Nephron progenitor cell (in vitro differentiated cells): ENCODE data around the gene DPP3.

Experiments
- DNase-seq: peaks from one replicate; pipeline ENCODE4 v3.0.0; 2021
- H3K27ac Mint-ChIP-seq: 2 replicates; pipeline ENCODE4 v1.8.0; 2021; ENCODE audit warnings: mild to moderate bottlenecking, moderate library complexity, mixed read lengths
- H3K27me3 Mint-ChIP-seq: 2 replicates; pipeline ENCODE4 v1.8.0; 2021; ENCODE audit warnings: mild to moderate bottlenecking, low read depth, mixed read lengths; ENCODE audit not compliant: poor library complexity
- H3K36me3 Mint-ChIP-seq: 2 replicates; pipeline ENCODE4 v1.8.0; 2021; ENCODE audit warnings: low read depth, mixed read lengths
- H3K4me1 Mint-ChIP-seq: 2 replicates; pipeline ENCODE4 v1.8.0; 2021; ENCODE audit warnings: mixed read lengths
- H3K4me3 Mint-ChIP-seq: 2 replicates; pipeline ENCODE4 v1.8.0; 2021; ENCODE audit warnings: mild to moderate bottlenecking, moderate library complexity, mixed read lengths
- H3K9me3 Mint-ChIP-seq: 2 replicates; pipeline ENCODE4 v1.8.0; 2021; ENCODE audit warnings: mild to moderate bottlenecking, moderate library complexity, mixed read lengths
- CTCF ChIP-seq: fragments of 200-600 bp; sonication (generic); IDR thresholded peaks from 2 replicates; pipeline ENCODE4 v1.5.0; 2021; ENCODE audit warnings: antibody characterized with exemption

Gene DPP3

DNA sequence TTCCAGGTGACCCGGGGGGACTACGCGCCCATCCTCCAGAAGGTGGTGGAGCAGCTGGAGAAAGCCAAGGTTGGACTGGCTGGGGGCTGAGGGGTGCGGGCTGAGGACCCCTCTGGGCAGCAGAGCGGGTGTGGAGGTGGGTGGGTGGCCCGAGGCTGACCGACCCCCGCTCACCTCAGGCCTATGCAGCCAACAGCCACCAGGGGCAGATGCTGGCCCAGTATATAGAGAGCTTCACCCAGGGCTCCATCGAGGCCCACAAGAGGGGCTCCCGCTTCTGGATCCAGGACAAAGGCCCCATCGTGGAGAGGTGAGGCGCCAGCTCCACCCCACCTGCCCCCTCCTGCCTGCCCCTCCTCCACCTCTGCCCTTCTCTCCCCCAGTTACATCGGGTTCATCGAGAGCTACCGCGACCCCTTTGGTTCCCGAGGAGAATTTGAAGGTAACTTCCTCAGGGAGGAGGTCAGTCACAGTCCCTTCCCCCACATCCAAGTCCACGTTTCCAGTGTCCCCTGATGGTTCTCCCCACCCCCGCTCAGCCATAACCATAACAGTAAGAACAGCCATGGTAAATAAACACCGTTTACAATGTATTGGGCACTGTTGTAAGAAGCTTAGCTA, 11.2 kb downstream of the DPP3 start:
- H3K27ac Mint-ChIP-seq, result no peak overlapping the region
- H3K4me3 Mint-ChIP-seq, result no peak overlapping the region
- H3K36me3 Mint-ChIP-seq, result peaks cover 15% of the 10 kb centered on the region
- DNase-seq, result peak; percentile 47
- H3K9me3 Mint-ChIP-seq, result no peaks in the 10 kb centered on the region
- peak; percentile 48 for TF ChIP-seq CTCF
- no peaks in the 10 kb centered on the region for H3K27me3 Mint-ChIP-seq
- peaks cover 4% of the 10 kb centered on the region for H3K4me1 Mint-ChIP-seq

DNA sequence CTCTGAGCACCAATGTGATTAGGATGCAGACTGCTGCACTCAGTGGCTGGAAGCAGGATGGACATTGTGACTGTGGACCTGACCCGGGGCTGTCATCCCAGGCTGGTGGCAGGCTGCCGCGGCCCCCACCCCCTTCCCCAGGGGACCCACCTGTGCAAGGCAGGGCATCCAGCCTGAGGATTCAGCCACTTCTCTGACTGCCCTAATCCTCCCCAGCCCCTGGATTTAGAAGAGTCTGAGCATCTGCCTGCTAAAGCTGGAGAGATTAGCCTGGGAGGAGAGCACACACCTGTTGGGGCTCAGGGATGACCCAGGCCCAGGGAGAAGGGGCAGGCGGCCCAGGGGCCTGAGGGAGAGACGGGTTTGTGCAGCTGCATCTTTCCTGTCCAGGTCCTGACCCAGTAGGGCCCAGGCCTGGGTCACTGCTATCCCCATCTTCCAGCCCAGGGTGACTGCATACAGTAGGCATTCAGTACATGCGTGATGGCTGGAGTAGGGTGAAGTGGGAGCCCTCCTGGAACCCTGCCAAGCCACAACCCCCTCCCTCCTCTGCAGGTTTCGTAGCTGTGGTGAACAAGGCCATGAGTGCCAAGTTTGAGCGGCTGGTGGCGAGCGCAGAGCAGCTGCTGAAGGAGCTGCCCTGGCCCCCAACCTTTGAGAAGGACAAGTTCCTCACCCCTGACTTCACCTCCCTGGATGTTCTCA, 12.1 kb downstream of the DPP3 start:
- Mint-ChIP-seq H3K4me3 (no peak overlapping the region), H3K9me3 (no peaks in the 10 kb centered on the region), H3K4me1 (peaks cover 4% of the 10 kb centered on the region), H3K36me3 (peaks cover 20% of the 10 kb centered on the region), H3K27ac (no peak overlapping the region), H3K27me3 (no peaks in the 10 kb centered on the region)
- DNase-seq, result no peak
- no peak for TF ChIP-seq CTCF

- Mint-ChIP-seq H3K4me1 (peaks cover 4% of the 10 kb centered on the region), H3K27me3 (no peaks in the 10 kb centered on the region), H3K9me3 (no peaks in the 10 kb centered on the region), H3K36me3 (peaks cover 20% of the 10 kb centered on the region), H3K27ac (peak overlapping the region; percentile 25), H3K4me3 (no peak overlapping the region)
- DNase-seq, result no peak
- no peak for TF ChIP-seq CTCF
Measured at GRCh38 chr11:66493130-66493529, 12.9 kb downstream of the DPP3 start.

DNA sequence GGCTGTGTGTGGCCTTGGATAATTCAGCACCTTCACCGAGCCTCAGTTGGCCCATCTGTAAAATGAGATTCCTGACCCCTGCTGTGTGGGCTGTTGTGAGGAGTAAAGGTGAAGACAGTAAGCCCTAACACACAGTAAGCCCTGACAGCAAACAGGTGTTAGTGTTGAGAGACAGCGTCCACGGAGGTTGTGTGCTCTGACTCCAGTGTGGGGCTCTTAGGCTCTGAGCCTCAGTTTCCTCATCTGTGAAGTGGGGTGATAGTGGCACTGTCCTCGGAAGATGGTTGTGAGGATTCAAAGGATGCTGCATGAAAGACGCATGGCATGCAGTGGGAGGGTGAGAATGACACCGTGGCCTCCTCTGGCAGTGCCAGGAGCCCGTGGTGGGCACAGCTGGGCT, 14.2 kb downstream of the DPP3 start:
- no peak overlapping the region for H3K27ac Mint-ChIP-seq
- peaks cover 23% of the 10 kb centered on the region for H3K36me3 Mint-ChIP-seq
- no peak overlapping the region for H3K4me3 Mint-ChIP-seq
- no peak for DNase-seq
- H3K4me1 Mint-ChIP-seq, result peaks cover 4% of the 10 kb centered on the region
- H3K9me3 Mint-ChIP-seq, result no peaks in the 10 kb centered on the region
- TF ChIP-seq CTCF, result no peak
- no peaks in the 10 kb centered on the region for H3K27me3 Mint-ChIP-seq

DNA sequence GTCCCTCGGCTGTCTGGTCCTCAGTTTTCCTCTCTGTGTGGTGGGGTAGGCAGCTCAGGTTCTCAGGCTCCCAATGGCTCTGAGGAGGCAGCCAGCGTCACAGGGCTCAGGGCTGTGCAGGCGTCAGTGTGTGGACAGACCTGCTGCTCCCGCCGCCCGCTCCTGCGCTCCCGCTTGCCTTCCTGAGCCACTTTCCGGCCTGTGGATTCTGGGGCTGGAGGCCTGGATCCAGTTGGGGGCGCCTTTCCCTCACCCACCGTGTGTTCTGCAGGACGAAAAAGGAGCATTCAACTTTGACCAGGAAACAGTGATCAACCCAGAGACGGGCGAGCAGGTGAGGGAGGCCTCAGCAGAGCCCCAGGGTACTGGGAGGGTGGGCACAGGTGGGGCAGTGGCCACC, 14.7 kb downstream of the DPP3 start:
- Mint-ChIP-seq H3K4me3 (no peak overlapping the region), H3K9me3 (no peaks in the 10 kb centered on the region), H3K36me3 (peaks cover 22% of the 10 kb centered on the region), H3K27ac (no peak overlapping the region), H3K4me1 (peaks cover 4% of the 10 kb centered on the region), H3K27me3 (no peaks in the 10 kb centered on the region)
- no peak for DNase-seq
- TF ChIP-seq CTCF, result no peak

- Mint-ChIP-seq H3K36me3 (peaks cover 22% of the 10 kb centered on the region), H3K27me3 (no peaks in the 10 kb centered on the region), H3K9me3 (no peaks in the 10 kb centered on the region), H3K4me3 (no peak overlapping the region), H3K4me1 (peaks cover 4% of the 10 kb centered on the region), H3K27ac (no peak overlapping the region)
- TF ChIP-seq CTCF, result peak; percentile 22
- DNase-seq, result no peak
Measured at GRCh38 chr11:66495401-66495854, 15.2 kb downstream of the DPP3 start.
